Nephron progenitor cell (in vitro differentiated cells): ENCODE measurements around the gene ATP8A1.
A peak's percentile ranks its signal among the peaks of the same experiment; 100 is the strongest.

Source experiments
- DNase-seq: peaks from one replicate; pipeline ENCODE4 v3.0.0; 2021
- H3K27ac Mint-ChIP-seq: 2 replicates; pipeline ENCODE4 v1.8.0; 2021; ENCODE audit warnings: mild to moderate bottlenecking, moderate library complexity, mixed read lengths
- H3K27me3 Mint-ChIP-seq: 2 replicates; pipeline ENCODE4 v1.8.0; 2021; ENCODE audit warnings: mild to moderate bottlenecking, low read depth, mixed read lengths; ENCODE audit not compliant: poor library complexity
- H3K36me3 Mint-ChIP-seq: 2 replicates; pipeline ENCODE4 v1.8.0; 2021; ENCODE audit warnings: low read depth, mixed read lengths
- H3K4me1 Mint-ChIP-seq: 2 replicates; pipeline ENCODE4 v1.8.0; 2021; ENCODE audit warnings: mixed read lengths
- H3K4me3 Mint-ChIP-seq: 2 replicates; pipeline ENCODE4 v1.8.0; 2021; ENCODE audit warnings: mild to moderate bottlenecking, moderate library complexity, mixed read lengths
- H3K9me3 Mint-ChIP-seq: 2 replicates; pipeline ENCODE4 v1.8.0; 2021; ENCODE audit warnings: mild to moderate bottlenecking, moderate library complexity, mixed read lengths
- CTCF ChIP-seq: fragments of 200-600 bp; sonication (generic); IDR thresholded peaks from 2 replicates; pipeline ENCODE4 v1.5.0; 2021; ENCODE audit warnings: antibody characterized with exemption

The ATP8A1 gene

GRCh38 chr4:42570221-42570620 lies 86.7 kb downstream of the ATP8A1 start:
- DNase-seq: no peak
- Mint-ChIP-seq H3K9me3 (no peaks in the 10 kb centered on the region), H3K27ac (no peak overlapping the region)

GRCh38 chr4:42568610-42569207 lies 88.2 kb downstream of the ATP8A1 start:
- H3K9me3 Mint-ChIP-seq: no peaks in the 10 kb centered on the region
- H3K36me3 Mint-ChIP-seq: no peaks in the 10 kb centered on the region
- H3K27me3 Mint-ChIP-seq: peaks cover 3% of the 10 kb centered on the region
- no peak overlapping the region for H3K4me3 Mint-ChIP-seq
- peak; percentile 65 for DNase-seq
- peak; percentile 65 for TF ChIP-seq CTCF
- H3K4me1 Mint-ChIP-seq: no peaks in the 10 kb centered on the region
- H3K27ac Mint-ChIP-seq: no peak overlapping the region

More at GRCh38 chr4:42570221-42570620, 86.7 kb downstream of the ATP8A1 start:
- H3K27me3 Mint-ChIP-seq: peaks cover 3% of the 10 kb centered on the region
- H3K36me3 Mint-ChIP-seq: no peaks in the 10 kb centered on the region
- no peak overlapping the region for H3K4me3 Mint-ChIP-seq
- H3K4me1 Mint-ChIP-seq: no peaks in the 10 kb centered on the region
- TF ChIP-seq CTCF: no peak

- no peak for DNase-seq
- H3K9me3 Mint-ChIP-seq: peaks cover 9% of the 10 kb centered on the region
These were observed 90.1 kb downstream of the ATP8A1 start for GRCh38 chr4:42566835-42567234.

GRCh38 chr4:42562016-42562415 lies 94.9 kb downstream of the ATP8A1 start:
- no peaks in the 10 kb centered on the region for H3K27me3 Mint-ChIP-seq
- peaks cover 7% of the 10 kb centered on the region for H3K36me3 Mint-ChIP-seq
- H3K27ac Mint-ChIP-seq: no peak overlapping the region
- H3K9me3 Mint-ChIP-seq: peaks cover 9% of the 10 kb centered on the region
- DNase-seq: no peak
- no peak for TF ChIP-seq CTCF
- H3K4me1 Mint-ChIP-seq: no peaks in the 10 kb centered on the region
- no peak overlapping the region for H3K4me3 Mint-ChIP-seq

More at GRCh38 chr4:42566835-42567234, 90.1 kb downstream of the ATP8A1 start:
- no peaks in the 10 kb centered on the region for H3K27me3 Mint-ChIP-seq
- H3K36me3 Mint-ChIP-seq: peaks cover 7% of the 10 kb centered on the region
- H3K4me3 Mint-ChIP-seq: no peak overlapping the region
- no peak for TF ChIP-seq CTCF
- H3K4me1 Mint-ChIP-seq: no peaks in the 10 kb centered on the region
- no peak overlapping the region for H3K27ac Mint-ChIP-seq

GRCh38 chr4:42561031-42561430 lies 95.9 kb downstream of the ATP8A1 start:
- no peak for TF ChIP-seq CTCF
- no peaks in the 10 kb centered on the region for H3K4me1 Mint-ChIP-seq
- DNase-seq: no peak
- H3K9me3 Mint-ChIP-seq: peaks cover 9% of the 10 kb centered on the region
- peaks cover 7% of the 10 kb centered on the region for H3K36me3 Mint-ChIP-seq
- no peaks in the 10 kb centered on the region for H3K27me3 Mint-ChIP-seq
- H3K4me3 Mint-ChIP-seq: no peak overlapping the region
- no peak overlapping the region for H3K27ac Mint-ChIP-seq

GRCh38 chr4:42560467-42560861 lies 96.4 kb downstream of the ATP8A1 start:
- Mint-ChIP-seq H3K4me3 (no peak overlapping the region), H3K27me3 (peaks cover 2% of the 10 kb centered on the region), H3K36me3 (peaks cover 7% of the 10 kb centered on the region), H3K27ac (no peak overlapping the region), H3K4me1 (no peaks in the 10 kb centered on the region), H3K9me3 (peaks cover 9% of the 10 kb centered on the region)
- TF ChIP-seq CTCF: no peak
- no peak for DNase-seq
